ENCODE data around the gene GLE1. TPM values are rescaled to one million over a fixed set of nuclear protein-coding genes. Genes with fewer than 3 reads are reported as not detected.

GLE1 gene
- total and polyA plus RNA-seq, 2 donors from 2014 or later: 15.6 to 22.8 TPM

DNA sequence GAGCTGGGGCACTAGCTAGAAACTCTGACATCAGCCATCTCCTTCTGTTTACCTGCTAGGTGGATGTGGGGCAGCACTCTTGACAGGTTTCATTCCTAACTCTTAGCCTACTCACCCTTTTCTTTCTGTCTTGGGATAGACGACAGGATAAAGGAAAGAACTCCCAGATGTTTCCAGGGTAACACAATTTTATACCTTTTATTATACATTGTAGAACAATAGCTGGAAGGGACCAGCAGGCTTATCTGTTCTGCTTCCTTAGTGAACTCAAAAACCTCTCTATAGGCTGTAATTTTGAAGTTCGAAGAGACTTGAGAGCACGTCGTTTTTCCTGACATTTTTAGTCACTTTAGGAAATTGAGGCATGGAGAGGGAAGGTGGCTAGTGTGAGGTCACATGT lies 61.1 kb downstream of the GLE1 start:
- H3K4me3 ChIP-seq (ENCODE audit: low read length in 3 of 3): no peak overlapping the region
- FAIRE-seq (no peak), DNase-seq (no peak)
- intact Hi-C loops (cut with DNase I): no loop called here
- no peaks in the 10 kb centered on the region for H3K9me3 ChIP-seq (ENCODE audit: control insufficient read depth in 2 of 3, insufficient read depth in 1 of 3, low read length in 3 of 3)
- H3K9ac ChIP-seq (ENCODE audit: low read length in 3 of 3): no peak overlapping the region
- H3K27me3 ChIP-seq (ENCODE audit: control insufficient read depth, insufficient read depth, low read length): no peaks in the 10 kb centered on the region
- TF ChIP-seq, protein P1, sequence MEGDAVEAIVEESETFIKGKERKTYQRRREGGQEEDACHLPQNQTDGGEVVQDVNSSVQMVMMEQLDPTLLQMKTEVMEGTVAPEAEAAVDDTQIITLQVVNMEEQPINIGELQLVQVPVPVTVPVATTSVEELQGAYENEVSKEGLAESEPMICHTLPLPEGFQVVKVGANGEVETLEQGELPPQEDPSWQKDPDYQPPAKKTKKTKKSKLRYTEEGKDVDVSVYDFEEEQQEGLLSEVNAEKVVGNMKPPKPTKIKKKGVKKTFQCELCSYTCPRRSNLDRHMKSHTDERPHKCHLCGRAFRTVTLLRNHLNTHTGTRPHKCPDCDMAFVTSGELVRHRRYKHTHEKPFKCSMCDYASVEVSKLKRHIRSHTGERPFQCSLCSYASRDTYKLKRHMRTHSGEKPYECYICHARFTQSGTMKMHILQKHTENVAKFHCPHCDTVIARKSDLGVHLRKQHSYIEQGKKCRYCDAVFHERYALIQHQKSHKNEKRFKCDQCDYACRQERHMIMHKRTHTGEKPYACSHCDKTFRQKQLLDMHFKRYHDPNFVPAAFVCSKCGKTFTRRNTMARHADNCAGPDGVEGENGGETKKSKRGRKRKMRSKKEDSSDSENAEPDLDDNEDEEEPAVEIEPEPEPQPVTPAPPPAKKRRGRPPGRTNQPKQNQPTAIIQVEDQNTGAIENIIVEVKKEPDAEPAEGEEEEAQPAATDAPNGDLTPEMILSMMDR (IDR thresholded peaks at IDR 0.05; ENCODE audit: borderline replicate concordance, extremely low read depth, insufficient read depth): no peak
- H3K4me1 ChIP-seq (ENCODE audit: control insufficient read depth in 2 of 3, insufficient read depth in 2 of 3, low read depth in 1 of 3, low read length in 3 of 3): peaks cover 0 to 3% (median 0%) of the 10 kb centered on the region in 3 donors
- H3K27ac ChIP-seq (ENCODE audit: low read depth in 2 of 2, low read length in 2 of 2): no peak overlapping the region
- H3K36me3 ChIP-seq (ENCODE audit: control insufficient read depth in 2 of 3, insufficient read depth in 3 of 3, low read length in 3 of 3): peaks cover 7 to 26% (median 15%) of the 10 kb centered on the region in 3 donors

DNA sequence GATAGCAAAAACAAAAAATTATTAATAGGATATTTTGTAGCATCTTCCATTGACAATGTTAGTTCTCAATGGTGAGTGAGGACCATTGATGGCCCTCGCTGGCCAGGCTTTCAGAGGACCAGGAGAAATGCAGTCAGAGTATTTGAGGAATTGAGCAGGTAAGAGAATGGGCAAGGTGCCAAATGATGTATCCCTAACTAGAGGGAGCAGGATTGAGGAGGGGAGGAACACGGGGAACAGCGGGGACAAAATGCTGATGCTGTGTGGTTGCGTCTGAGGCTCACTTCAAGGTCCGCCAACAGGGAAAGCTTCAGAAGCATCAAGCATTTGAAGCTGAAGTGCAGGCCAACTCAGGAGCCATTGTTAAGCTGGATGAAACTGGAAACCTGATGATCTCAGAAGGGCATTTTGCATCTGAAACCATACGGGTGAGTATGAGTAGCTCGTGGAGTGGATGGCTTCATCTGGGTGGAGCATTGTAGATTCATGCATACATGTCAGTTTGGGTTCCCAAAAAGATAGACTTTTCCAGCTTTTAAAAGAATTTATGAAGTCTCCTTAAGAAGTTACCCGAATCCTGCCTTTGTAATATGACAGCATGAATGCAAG lies 64.1 kb downstream of the GLE1 start:
- H3K9me3 ChIP-seq (ENCODE audit: control insufficient read depth in 2 of 3, insufficient read depth in 1 of 3, low read length in 3 of 3): no peaks in the 10 kb centered on the region
- no peak overlapping the region for H3K4me3 ChIP-seq (ENCODE audit: low read length in 3 of 3)
- no peak overlapping the region for H3K27ac ChIP-seq (ENCODE audit: low read depth in 2 of 2, low read length in 2 of 2)
- TF ChIP-seq, protein P1 (IDR thresholded peaks at IDR 0.05; ENCODE audit: borderline replicate concordance, extremely low read depth, insufficient read depth): no peak
- peaks cover 13 to 38% (median 20%) of the 10 kb centered on the region in 3 donors for H3K36me3 ChIP-seq (ENCODE audit: control insufficient read depth in 2 of 3, insufficient read depth in 3 of 3, low read length in 3 of 3)
- DNase-seq (no peak), FAIRE-seq (no peak)
- H3K4me1 ChIP-seq (ENCODE audit: control insufficient read depth in 2 of 3, insufficient read depth in 2 of 3, low read depth in 1 of 3, low read length in 3 of 3): peaks cover 0 to 3% (median 0%) of the 10 kb centered on the region in 3 donors
- no peaks in the 10 kb centered on the region for H3K27me3 ChIP-seq (ENCODE audit: control insufficient read depth, insufficient read depth, low read length)
- intact Hi-C loops (cut with DNase I): no loop called here
- no peak overlapping the region for H3K9ac ChIP-seq (ENCODE audit: low read length in 3 of 3)

DNA sequence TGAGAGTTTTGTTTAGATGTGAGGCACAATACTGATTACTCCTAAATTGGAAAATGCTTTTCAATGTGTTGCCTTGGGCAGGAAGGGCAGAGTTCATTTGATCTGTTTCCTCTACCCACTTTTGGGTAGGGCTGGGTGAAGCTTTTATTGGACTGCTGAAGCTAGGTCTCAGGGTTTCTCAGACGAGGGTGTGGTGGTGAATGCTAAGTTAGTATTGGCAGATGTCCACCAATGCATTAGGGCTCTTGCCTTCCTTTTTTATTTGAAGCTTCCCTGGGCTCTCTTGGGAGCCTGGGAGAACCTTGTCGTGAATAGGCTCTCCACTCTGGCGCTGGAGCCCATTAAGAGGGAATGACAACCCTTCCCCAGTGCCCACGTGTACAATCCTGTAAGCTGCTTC lies 71.0 kb downstream of the GLE1 start:
- peaks cover 38 to 64% (median 49%) of the 10 kb centered on the region in 3 donors for H3K36me3 ChIP-seq (ENCODE audit: control insufficient read depth in 2 of 3, insufficient read depth in 3 of 3, low read length in 3 of 3)
- H3K4me1 ChIP-seq (ENCODE audit: control insufficient read depth in 2 of 3, insufficient read depth in 2 of 3, low read depth in 1 of 3, low read length in 3 of 3): peaks cover 0 to 5% (median 0%) of the 10 kb centered on the region in 3 donors
- no peak overlapping the region for H3K9ac ChIP-seq (ENCODE audit: low read length in 3 of 3)
- intact Hi-C loops (cut with DNase I): no loop called here
- no peak for DNase-seq
- H3K27me3 ChIP-seq (ENCODE audit: control insufficient read depth, insufficient read depth, low read length): no peaks in the 10 kb centered on the region
- TF ChIP-seq, protein P1 (IDR thresholded peaks at IDR 0.05; ENCODE audit: borderline replicate concordance, extremely low read depth, insufficient read depth): no peak
- no peak overlapping the region for H3K27ac ChIP-seq (ENCODE audit: low read depth in 2 of 2, low read length in 2 of 2)
- H3K4me3 ChIP-seq (ENCODE audit: low read length in 3 of 3): no peak overlapping the region
- no peak for FAIRE-seq
- no peaks in the 10 kb centered on the region for H3K9me3 ChIP-seq (ENCODE audit: control insufficient read depth in 2 of 3, insufficient read depth in 1 of 3, low read length in 3 of 3)
